Naive thymus-derived CD8-positive, alpha-beta T cell (primary cell): ENCODE data around the gene FGD2. TPM values are rescaled to one million over a fixed set of nuclear protein-coding genes. Genes with fewer than 3 reads are reported as not detected.

Source experiments
- ATAC-seq, 2 donors: fragments of 150-1000 bp; cut with Tn5 transposase in 1 of 2; sonication (Bioruptor Pico), chemical (Tn5 transposase) in 1 of 2; 1 replicate in 1 of 2; 2 replicates in 1 of 2; pipeline ENCODE4 v1.10.0; 2021; ENCODE audit warnings: mild to moderate bottlenecking in 2 of 2, moderate library complexity in 2 of 2
- POLR2A ChIA-PET: fragments of 350-600 bp; sonication (Branson Sonifier 250); formaldehyde crosslinking; loops from one replicate; lab custom pipeline; 2021; ENCODE audit warnings: antibody characterized with exemption; lab: Charles Lee
- DNase-seq, 10 donors: peaks; one replicate each; pipeline versions ENCODE4 v3.0.0 to v3.0.0-alpha.2; 2020 to 2022
- H3K27ac Mint-ChIP-seq, 10 donors: one replicate each; pipeline ENCODE4 v1.8.0; 2020 to 2022; ENCODE audit warnings: mild to moderate bottlenecking in 10 of 10, mixed read lengths in 10 of 10, moderate library complexity in 4 of 10, inconsistent platforms in 1 of 10
- H3K27me3 Mint-ChIP-seq, 5 donors: one replicate each; pipeline ENCODE4 v1.8.0; 2021 to 2022; ENCODE audit warnings: mixed read lengths in 5 of 5
- H3K36me3 Mint-ChIP-seq, 3 donors: one replicate each; pipeline ENCODE4 v1.8.0; 2020 to 2022; ENCODE audit warnings: mixed read lengths in 3 of 3, mild to moderate bottlenecking in 2 of 3, inconsistent platforms in 1 of 3
- H3K4me1 Mint-ChIP-seq, 4 donors: one replicate each; pipeline ENCODE4 v1.8.0; 2021 to 2022; ENCODE audit warnings: mixed read lengths in 4 of 4
- H3K4me3 Mint-ChIP-seq, 10 donors: one replicate each; pipeline ENCODE4 v1.8.0; 2020 to 2022; ENCODE audit warnings: mild to moderate bottlenecking in 10 of 10, mixed read lengths in 10 of 10, moderate library complexity in 6 of 10, inconsistent platforms in 1 of 10
- H3K9me3 Mint-ChIP-seq, 9 donors: one replicate each; pipeline ENCODE4 v1.8.0; 2020 to 2022; ENCODE audit warnings: mixed read lengths in 9 of 9, mild to moderate bottlenecking in 3 of 9, inconsistent platforms in 1 of 9, moderate library complexity in 1 of 9
- polyA plus RNA-seq, 3 donors: library from polyadenylated mRNA; unstranded; fragments of 300-500 nt; fragmentation: Illumina TruSeq; gene quantifications; one replicate each; pipeline ENCODE4 v1.2.3, GENCODE V29; 2021
- total RNA-seq, 8 experiments: library from RNA in 2 of 8; stranded (reverse) in 2 of 8; gene quantifications; one replicate each; pipeline ENCODE4 v1.2.3 and lab custom pipeline; 2021 to 2026

FGD2 gene
- total and polyA plus RNA-seq, 5 experiments from 2014 or later = 0.25 to 7.4 (median 7.2) TPM; not detected in 2

- ATAC-seq (no peak), DNase-seq (peak in 1 of 10 donors; percentile 38)
- Mint-ChIP-seq H3K4me1 (peaks cover 20 to 45% (median 33%) of the 10 kb centered on the region in 4 donors), H3K27ac (peak overlapping the region in 6 of 10 donors; percentile 14 to 62 (median 44)), H3K9me3 (peaks cover 0 to 1% (median 0%) of the 10 kb centered on the region in 9 donors), H3K36me3 (no peaks in the 10 kb centered on the region), H3K4me3 (no peak overlapping the region), H3K27me3 (no peaks in the 10 kb centered on the region)
- POLR2A ChIA-PET = interaction anchor here (0.7 to 13.8 kb wide), 4 partner anchors 15 to 183 kb away, joined by 3 to 205 read pairs (median 4); partner anchors contain the start of genes PIM1 and PPIL1
Observed at GRCh38 chr6:37025621-37026466, 20.4 kb downstream of the FGD2 start.

- ATAC-seq (no peak), DNase-seq (peak in 1 of 10 donors; percentile 40)
- no peaks in the 10 kb centered on the region for H3K27me3 Mint-ChIP-seq
- H3K36me3 Mint-ChIP-seq = no peaks in the 10 kb centered on the region
- peak overlapping the region in 2 of 10 donors; percentile 20 to 49 for H3K27ac Mint-ChIP-seq
- no peak overlapping the region for H3K4me3 Mint-ChIP-seq
- peaks cover 16 to 35% (median 23%) of the 10 kb centered on the region in 4 donors for H3K4me1 Mint-ChIP-seq
- POLR2A ChIA-PET = interaction anchor here (0.7 to 13.8 kb wide), 5 partner anchors 13 to 182 kb away, joined by 3 to 205 read pairs (median 4); partner anchors contain the start of genes PIM1 and PPIL1
- H3K9me3 Mint-ChIP-seq = peaks cover 0 to 1% (median 0%) of the 10 kb centered on the region in 9 donors
Observed at GRCh38 chr6:37027036-37027720, 21.7 kb downstream of the FGD2 start.

GRCh38 chr6:37027811-37028469 lies 22.5 kb downstream of the FGD2 start:
- POLR2A ChIA-PET = interaction anchor here (0.6 to 13.8 kb wide), 3 partner anchors 22 to 165 kb away, joined by 3 to 205 read pairs (median 4); partner anchors contain the start of gene PIM1
- Mint-ChIP-seq H3K4me3 (no peak overlapping the region), H3K27ac (peak overlapping the region in 2 of 10 donors; percentile 15 to 31), H3K9me3 (peaks cover 0 to 1% (median 0%) of the 10 kb centered on the region in 9 donors), H3K27me3 (no peaks in the 10 kb centered on the region), H3K4me1 (peaks cover 11 to 30% (median 17%) of the 10 kb centered on the region in 4 donors), H3K36me3 (no peaks in the 10 kb centered on the region)
- ATAC-seq (no peak), DNase-seq (peak in 1 of 10 donors; percentile 30)

- Mint-ChIP-seq H3K9me3 (peaks cover 0 to 1% (median 0%) of the 10 kb centered on the region in 9 donors), H3K4me1 (peaks cover 7 to 36% (median 23%) of the 10 kb centered on the region in 4 donors), H3K4me3 (no peak overlapping the region), H3K36me3 (no peaks in the 10 kb centered on the region), H3K27me3 (no peaks in the 10 kb centered on the region), H3K27ac (peak overlapping the region in 6 of 10 donors; percentile 10 to 88 (median 50))
- ATAC-seq (peak; percentile 50 to 68), DNase-seq (peak in 5 of 10 donors; percentile 31 to 68 (median 40))
- POLR2A ChIA-PET = interaction anchor here (0.5 to 13.8 kb wide), 7 partner anchors 16 to 229 kb away, joined by 3 to 205 read pairs (median 3); partner anchors contain the start of genes PIM1, TBC1D22B and TMEM217
Observed at GRCh38 chr6:37029249-37029971, 24.0 kb downstream of the FGD2 start.

GRCh38 chr6:37030599-37030998 lies 25.1 kb downstream of the FGD2 start:
- Mint-ChIP-seq H3K36me3 (no peaks in the 10 kb centered on the region), H3K27me3 (no peaks in the 10 kb centered on the region), H3K4me1 (peaks cover 8 to 34% (median 23%) of the 10 kb centered on the region in 4 donors), H3K4me3 (no peak overlapping the region), H3K9me3 (peaks cover 0 to 1% (median 0%) of the 10 kb centered on the region in 9 donors), H3K27ac (peak overlapping the region in 4 of 10 donors; percentile 23 to 75 (median 52))
- ATAC-seq = no peak
- POLR2A ChIA-PET = interaction anchor here (0.6 to 13.8 kb wide), 5 partner anchors 11 to 1878 kb away, joined by 3 to 205 read pairs (median 7); partner anchors contain the start of gene PIM1
- DNase-seq = no peak

GRCh38 chr6:37032239-37032638 lies 26.8 kb downstream of the FGD2 start:
- Mint-ChIP-seq H3K4me3 (no peak overlapping the region), H3K27me3 (no peaks in the 10 kb centered on the region), H3K36me3 (no peaks in the 10 kb centered on the region), H3K4me1 (peaks cover 6 to 34% (median 23%) of the 10 kb centered on the region in 4 donors), H3K9me3 (peaks cover 0 to 1% (median 0%) of the 10 kb centered on the region in 9 donors), H3K27ac (no peak overlapping the region)
- DNase-seq (peak in 1 of 10 donors; percentile 19), ATAC-seq (no peak)
- POLR2A ChIA-PET = no interaction called here

DNA sequence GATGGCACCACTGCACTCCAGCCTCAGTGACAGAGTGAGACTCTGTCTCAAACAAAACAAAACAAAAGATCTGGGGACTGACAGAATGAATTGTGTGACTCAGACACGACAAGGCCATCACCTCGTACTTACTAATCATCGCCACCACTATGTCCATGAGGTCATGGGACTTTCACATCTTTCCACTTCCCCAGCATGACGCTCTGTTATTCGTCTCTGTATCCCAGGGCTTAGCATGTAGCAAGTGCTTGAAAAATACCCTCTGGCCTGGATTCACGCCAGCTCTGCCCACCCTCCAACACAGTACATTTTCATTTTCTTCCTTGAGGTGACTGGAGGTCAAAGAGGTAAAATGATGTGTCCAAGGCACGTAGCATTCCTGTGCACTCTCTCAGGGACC lies 27.8 kb downstream of the FGD2 start:
- Mint-ChIP-seq H3K27me3 (no peaks in the 10 kb centered on the region), H3K27ac (peak overlapping the region in 4 of 10 donors; percentile 58 to 91 (median 80)), H3K9me3 (peaks cover 0 to 1% (median 0%) of the 10 kb centered on the region in 9 donors), H3K36me3 (no peaks in the 10 kb centered on the region), H3K4me3 (no peak overlapping the region), H3K4me1 (peaks cover 6 to 34% (median 23%) of the 10 kb centered on the region in 4 donors)
- DNase-seq = peak in 1 of 10 donors; percentile 8
- no peak for ATAC-seq
- POLR2A ChIA-PET = interaction anchor here (1.7 kb wide), 1 partner anchor 137 kb away, joined by 6 read pairs; the partner anchor contains the start of gene PIM1

DNA sequence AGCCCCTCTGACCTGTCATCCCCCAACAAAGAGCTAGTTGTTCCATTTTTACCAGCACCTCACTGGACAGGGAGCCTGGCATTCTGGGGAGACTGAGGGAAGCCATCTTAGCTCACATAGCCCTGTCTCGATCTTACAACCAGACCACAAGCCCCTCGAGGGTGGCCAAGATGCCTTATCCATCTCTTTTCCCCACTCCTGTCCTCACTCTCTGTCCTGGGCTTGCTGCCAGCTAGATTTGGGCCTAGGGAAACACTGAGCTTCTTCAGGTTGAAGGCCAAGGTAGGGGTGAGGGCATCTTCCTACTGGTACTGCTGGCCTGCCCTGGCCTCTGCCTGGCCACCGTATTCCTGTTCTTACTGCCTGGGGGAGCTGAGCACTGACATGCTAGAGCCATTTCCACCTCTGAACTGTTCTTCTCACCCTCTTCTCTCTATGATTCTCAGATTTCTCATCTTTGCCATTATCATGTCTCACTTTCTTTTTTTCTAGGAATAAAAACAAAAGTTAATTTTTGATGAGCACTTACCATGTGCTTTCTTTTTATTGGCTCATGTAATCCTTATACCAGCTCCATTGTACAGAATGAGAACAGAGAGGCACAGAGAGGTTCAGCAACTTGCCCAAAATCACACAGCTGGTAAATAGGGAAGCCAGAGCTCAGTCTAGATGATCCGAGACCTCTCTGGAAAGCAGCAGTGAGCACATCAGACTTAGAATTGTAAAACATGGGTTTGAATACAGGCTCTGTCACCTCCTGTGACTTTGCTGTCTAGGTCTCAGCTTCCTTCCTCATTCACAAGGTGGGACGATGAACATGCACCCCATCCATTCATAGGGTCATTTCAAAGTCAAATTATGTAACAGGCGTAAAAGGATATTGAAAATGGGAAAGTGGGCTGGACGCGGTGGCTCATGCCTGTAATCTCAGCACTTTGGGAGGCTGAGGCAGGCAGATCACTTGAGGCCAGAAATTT lies 28.7 kb downstream of the FGD2 start:
- ATAC-seq = no peak
- POLR2A ChIA-PET = interaction anchor here (0.6 to 1.7 kb wide), 4 partner anchors 79 to 1463 kb away, joined by 3 to 6 read pairs (median 3); partner anchors contain the start of gene PIM1
- Mint-ChIP-seq H3K27ac (peak overlapping the region in 5 of 10 donors; percentile 58 to 76 (median 66)), H3K4me3 (no peak overlapping the region), H3K36me3 (no peaks in the 10 kb centered on the region), H3K27me3 (no peaks in the 10 kb centered on the region), H3K4me1 (peaks cover 9 to 31% (median 20%) of the 10 kb centered on the region in 4 donors), H3K9me3 (peaks cover 0 to 1% (median 0%) of the 10 kb centered on the region in 9 donors)
- DNase-seq = peak in 1 of 10 donors; percentile 24

DNA sequence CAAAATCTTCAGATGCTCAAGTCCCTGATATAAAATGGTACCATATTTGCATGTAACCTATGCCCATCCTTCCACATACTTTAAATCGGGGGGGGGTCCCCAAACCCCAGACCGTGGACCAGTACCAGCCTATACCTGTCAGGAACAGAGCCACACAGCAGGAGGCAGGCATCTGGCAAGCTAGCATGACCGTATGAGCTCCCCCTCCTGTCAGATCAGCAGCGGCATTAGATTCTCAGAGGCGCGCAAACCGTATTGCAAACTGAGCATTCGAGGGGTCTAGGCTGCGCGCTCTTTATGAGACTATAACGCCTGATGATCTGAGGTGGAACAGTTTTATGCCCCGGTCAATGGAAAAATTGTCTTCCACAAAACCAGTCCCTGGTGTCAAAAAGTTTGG lies 30.7 kb downstream of the FGD2 start:
- ATAC-seq (no peak), DNase-seq (peak in 1 of 10 donors; percentile 45)
- POLR2A ChIA-PET = no interaction called here
- Mint-ChIP-seq H3K27me3 (no peaks in the 10 kb centered on the region), H3K4me3 (no peak overlapping the region), H3K36me3 (no peaks in the 10 kb centered on the region), H3K9me3 (no peaks in the 10 kb centered on the region), H3K27ac (no peak overlapping the region), H3K4me1 (peaks cover 8 to 26% (median 17%) of the 10 kb centered on the region in 4 donors)
